IPS-20b (cell line): ENCODE results near the gene EEF2K.
"Not testable (repeated sequence)": the region's sequence is repeated elsewhere in the genome, so short reads cannot be mapped to it uniquely, and the experiment has no call there.

Experiments used
- H3K27ac ChIP-seq: one replicate; pipeline ENCODE4 v1.5.1; 2013; ENCODE audit warnings: low read length
- H3K27me3 ChIP-seq: 2 replicates; pipeline ENCODE4 v1.6.1; 2013; ENCODE audit warnings: mild to moderate bottlenecking, low read length, inconsistent platforms; ENCODE audit not compliant: insufficient read depth
- H3K36me3 ChIP-seq: 2 replicates; pipeline ENCODE4 v1.6.1; 2013; ENCODE audit warnings: low read depth, mild to moderate bottlenecking, inconsistent platforms, low read length, moderate library complexity; ENCODE audit not compliant: insufficient read depth
- H3K4me1 ChIP-seq: 2 replicates; pipeline ENCODE4 v1.6.1; 2013; ENCODE audit warnings: mild to moderate bottlenecking, control low read depth, inconsistent platforms, low read length, moderate library complexity; ENCODE audit not compliant: insufficient read depth
- H3K4me3 ChIP-seq: 2 replicates; pipeline ENCODE4 v1.5.1; 2013; ENCODE audit warnings: mild to moderate bottlenecking, low read length, inconsistent platforms
- H3K9ac ChIP-seq: 2 replicates; pipeline ENCODE4 v1.6.1; 2013; ENCODE audit warnings: low read depth, mild to moderate bottlenecking, inconsistent platforms, low read length, moderate library complexity
- H3K9me3 ChIP-seq: 2 replicates; pipeline ENCODE4 v1.6.1; 2013; ENCODE audit warnings: mild to moderate bottlenecking, low read depth, low read length, inconsistent platforms; ENCODE audit not compliant: insufficient read depth

The EEF2K gene

DNA sequence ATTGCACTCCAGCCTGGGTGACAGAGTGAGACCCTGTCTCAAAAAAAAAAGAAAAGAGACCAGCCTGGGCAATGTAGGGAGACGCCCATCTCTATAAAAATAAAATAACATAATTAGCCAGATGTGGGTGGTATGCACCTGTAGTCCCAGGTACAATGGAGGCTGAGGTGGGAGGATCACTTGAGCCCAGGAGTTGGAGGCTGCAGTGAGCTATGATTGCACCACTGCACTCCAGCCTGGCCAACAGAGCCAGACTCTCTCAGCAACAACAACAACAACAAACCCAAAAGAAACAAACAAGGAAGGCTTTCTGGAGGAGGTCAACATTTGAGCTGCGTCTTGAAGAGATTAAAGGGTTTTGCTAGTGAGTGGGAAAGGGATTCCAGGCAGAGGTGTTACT is 8.3 kb downstream of the EEF2K start:
- H3K4me3 ChIP-seq: no peak overlapping the region
- no peak overlapping the region for H3K27ac ChIP-seq
- no peak overlapping the region for H3K9ac ChIP-seq
- H3K4me1 ChIP-seq: no peaks in the 10 kb centered on the region
- H3K36me3 ChIP-seq: no peaks in the 10 kb centered on the region
- H3K9me3 ChIP-seq: no peaks in the 10 kb centered on the region
- H3K27me3 ChIP-seq: no peaks in the 10 kb centered on the region

DNA sequence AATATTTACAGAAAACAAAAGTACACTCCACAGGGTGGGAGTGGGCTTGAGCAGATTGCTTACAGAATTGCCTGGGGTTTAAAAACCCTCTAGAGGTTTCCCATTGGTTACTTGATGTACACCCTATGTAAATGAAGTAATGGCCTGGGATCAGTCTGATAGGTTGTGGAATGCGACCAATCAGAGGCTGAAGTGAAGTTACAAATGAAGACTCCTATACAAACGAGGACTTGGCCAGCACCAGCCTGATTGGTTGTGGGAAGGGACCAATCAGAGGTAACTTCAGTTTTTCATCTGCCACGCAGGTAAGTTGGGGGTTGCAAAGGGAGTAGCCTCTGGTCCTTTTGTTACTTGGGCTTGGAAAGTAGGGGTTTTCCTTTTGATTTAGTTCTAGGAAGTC is 8.8 kb downstream of the EEF2K start:
- Histone ChIP-seq H3K9me3 (no peaks in the 10 kb centered on the region), H3K9ac (no peak overlapping the region), H3K4me3 (no peak overlapping the region), H3K27ac (no peak overlapping the region), H3K36me3 (no peaks in the 10 kb centered on the region), H3K27me3 (no peaks in the 10 kb centered on the region), H3K4me1 (no peaks in the 10 kb centered on the region)

DNA sequence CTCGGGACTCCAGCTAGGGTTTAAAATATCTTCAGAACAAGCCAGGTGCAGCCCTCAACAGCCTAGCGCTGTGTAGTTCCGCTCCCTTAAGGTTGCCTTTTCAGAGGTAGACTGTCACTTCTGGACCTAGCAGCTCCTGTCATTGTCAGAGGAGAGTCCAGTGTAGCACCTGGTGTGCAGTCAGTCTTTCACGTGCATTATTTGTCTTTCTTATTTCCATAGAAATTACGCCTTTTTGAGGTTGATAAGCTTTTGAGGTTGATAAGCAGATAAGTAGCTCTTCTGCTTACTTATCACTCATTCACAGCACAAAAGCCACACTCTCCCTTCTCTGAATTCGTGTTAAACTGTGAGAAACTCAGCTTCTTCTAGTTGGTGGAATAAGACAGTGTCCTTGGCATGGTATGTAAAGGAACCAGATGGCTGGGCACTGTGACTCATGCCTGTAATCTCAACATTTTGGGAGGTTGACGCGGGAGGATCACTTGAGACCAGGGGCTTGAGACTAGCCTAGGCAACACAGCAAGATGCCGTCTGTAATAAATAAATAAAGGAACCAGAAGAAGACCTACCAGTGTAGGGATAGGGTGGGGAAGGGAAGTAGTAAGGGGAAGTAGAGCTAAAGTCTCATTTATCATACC is 10.2 kb downstream of the EEF2K start:
- H3K9ac ChIP-seq: no peak overlapping the region
- H3K4me1 ChIP-seq: no peaks in the 10 kb centered on the region
- H3K27me3 ChIP-seq: no peaks in the 10 kb centered on the region
- no peak overlapping the region for H3K4me3 ChIP-seq
- H3K27ac ChIP-seq: no peak overlapping the region
- no peaks in the 10 kb centered on the region for H3K36me3 ChIP-seq
- H3K9me3 ChIP-seq: no peaks in the 10 kb centered on the region

DNA sequence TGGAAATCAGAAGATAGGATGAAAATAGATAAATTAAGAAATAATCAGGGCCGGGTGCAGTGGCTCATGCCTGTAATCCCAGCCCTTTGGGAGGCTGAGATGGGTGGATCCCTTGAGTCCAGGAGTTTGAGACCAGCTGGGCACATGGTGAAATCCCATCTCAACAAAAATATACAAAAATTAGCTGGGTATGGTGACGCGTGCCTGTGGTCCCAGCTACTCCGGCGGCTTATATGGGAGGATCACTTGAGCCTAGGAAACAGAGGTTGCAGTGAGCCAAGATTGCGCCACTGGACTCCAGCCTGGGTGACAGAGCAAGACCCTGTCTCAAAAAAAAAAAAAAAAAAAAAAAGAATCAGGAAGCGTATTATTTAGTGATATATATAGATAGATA is 10.8 kb downstream of the EEF2K start:
- H3K27ac ChIP-seq, H3K9me3 ChIP-seq, H3K4me1 ChIP-seq, H3K4me3 ChIP-seq, H3K9ac ChIP-seq, H3K27me3 ChIP-seq, H3K36me3 ChIP-seq: not testable (repeated sequence)

DNA sequence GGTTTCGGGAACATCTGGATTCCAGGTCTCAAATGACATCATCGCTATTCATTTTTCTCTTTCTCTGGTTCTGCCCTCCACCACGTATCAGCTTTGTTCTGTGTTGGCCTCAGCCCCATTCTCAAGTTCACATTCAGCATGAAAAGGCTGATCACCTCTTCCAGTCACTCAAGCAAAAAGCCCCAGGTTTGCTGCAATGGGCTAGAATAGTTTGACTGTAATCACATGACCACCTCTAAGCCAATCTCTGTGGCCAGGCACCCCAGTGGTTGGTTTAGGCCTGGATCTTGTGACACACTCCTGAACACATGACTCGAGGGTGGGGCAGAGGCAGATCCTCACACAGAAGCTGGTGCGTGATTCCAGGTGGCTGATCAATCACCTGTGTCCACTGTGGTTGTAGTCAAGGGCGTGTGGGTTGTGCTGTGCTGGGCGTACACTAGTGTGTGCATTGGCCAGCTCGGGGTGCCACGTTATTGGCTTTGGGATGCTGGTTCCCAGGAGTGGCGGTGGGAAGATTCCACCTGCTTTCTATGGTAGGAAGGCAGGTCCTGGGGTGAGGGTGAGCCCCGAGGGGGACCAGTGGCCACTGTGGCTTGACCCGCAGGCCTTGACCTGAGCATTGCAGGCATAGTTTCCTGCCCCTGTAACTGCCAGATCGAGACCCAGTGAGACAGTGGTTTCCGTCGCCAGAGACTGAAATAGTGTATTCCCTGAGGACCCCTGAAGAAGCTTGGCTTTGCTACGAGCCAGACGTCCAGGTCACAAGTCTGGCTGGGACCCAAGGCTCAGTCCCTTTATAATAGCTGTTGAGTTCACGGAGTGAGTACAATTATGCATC is 12.0 kb downstream of the EEF2K start:
- H3K27me3 ChIP-seq: no peaks in the 10 kb centered on the region
- H3K36me3 ChIP-seq: no peaks in the 10 kb centered on the region
- H3K4me1 ChIP-seq: no peaks in the 10 kb centered on the region
- no peak overlapping the region for H3K4me3 ChIP-seq
- no peak overlapping the region for H3K9ac ChIP-seq
- H3K27ac ChIP-seq: no peak overlapping the region
- H3K9me3 ChIP-seq: no peaks in the 10 kb centered on the region

DNA sequence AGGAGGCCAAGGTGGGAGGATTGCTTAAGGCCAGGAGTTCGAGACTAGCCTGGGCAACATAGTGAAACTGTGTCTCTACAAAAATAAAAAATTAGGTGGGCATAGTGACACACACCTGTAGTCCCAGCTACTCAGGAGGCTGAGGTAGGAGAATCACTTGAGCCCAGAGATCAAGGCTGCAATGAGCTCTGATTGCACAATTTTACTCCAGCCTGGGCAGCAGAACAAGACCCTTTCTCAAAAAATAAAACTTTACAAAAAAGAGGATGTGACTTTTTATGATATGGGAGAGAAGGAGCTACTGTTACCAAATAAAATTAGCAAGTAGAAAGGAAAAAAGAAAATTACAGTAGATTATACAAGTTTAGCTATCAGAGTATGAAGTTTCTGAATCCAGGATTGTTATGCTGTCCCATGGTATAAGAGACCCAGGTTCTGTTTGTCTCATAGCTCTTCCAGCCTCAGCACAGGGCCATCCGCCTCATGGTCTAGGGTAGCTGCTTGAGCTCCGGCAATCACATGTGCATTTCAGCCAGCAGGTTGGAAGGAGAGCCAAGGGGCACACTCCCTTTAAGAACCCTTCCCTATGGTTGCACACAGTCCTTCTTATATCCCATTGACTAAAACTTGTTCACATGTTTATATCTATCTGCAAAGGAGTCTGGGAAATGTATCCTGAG is 13.5 kb downstream of the EEF2K start:
- H3K27me3 ChIP-seq: no peaks in the 10 kb centered on the region
- no peaks in the 10 kb centered on the region for H3K4me1 ChIP-seq
- H3K36me3 ChIP-seq: no peaks in the 10 kb centered on the region
- H3K4me3 ChIP-seq: no peak overlapping the region
- H3K9ac ChIP-seq: no peak overlapping the region
- H3K9me3 ChIP-seq: no peaks in the 10 kb centered on the region
- H3K27ac ChIP-seq: no peak overlapping the region

DNA sequence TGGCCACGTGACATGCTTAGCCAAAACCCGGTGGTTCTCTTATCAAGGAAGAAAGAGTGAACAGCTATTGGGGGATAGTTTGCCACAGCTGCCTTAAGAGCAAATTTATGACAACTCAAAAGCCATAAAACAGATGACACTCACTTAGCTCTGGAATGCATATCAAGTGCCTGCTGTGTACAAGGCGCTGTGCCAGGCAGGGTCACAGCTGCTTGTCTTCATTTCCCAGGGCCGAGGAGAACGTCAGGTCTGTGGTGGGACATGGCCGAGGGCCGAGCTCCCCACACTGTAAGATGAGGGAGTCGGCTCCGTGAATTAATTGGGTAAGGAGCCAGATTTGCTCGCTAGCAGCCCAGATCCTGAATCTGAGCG is 14.0 kb downstream of the EEF2K start:
- no peaks in the 10 kb centered on the region for H3K9me3 ChIP-seq
- H3K36me3 ChIP-seq: no peaks in the 10 kb centered on the region
- H3K9ac ChIP-seq: no peak overlapping the region
- H3K4me1 ChIP-seq: no peaks in the 10 kb centered on the region
- no peaks in the 10 kb centered on the region for H3K27me3 ChIP-seq
- H3K27ac ChIP-seq: no peak overlapping the region
- H3K4me3 ChIP-seq: no peak overlapping the region

DNA sequence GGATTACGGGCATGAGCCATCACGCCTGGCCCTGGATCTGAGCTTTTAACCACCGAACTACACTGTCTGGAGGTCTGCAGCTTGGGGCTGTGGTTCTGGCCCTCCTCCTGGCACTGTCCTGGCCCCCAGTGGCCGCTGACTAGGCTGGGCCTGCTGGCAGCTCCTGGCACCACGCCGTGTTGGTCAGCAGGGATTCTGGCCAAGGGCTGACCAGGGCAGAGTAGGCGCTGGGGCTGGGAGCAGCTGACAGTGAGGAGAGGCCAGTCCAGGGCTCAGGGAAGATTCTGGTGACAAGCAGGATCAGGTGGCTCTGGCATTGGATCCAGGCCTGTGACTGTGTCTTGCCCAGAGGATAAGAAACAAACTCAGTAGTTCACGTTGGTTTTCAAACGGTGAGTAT is 14.6 kb downstream of the EEF2K start:
- no peak overlapping the region for H3K9ac ChIP-seq
- H3K36me3 ChIP-seq: no peaks in the 10 kb centered on the region
- H3K4me3 ChIP-seq: no peak overlapping the region
- H3K9me3 ChIP-seq: no peaks in the 10 kb centered on the region
- H3K27ac ChIP-seq: no peak overlapping the region
- peaks cover 3% of the 10 kb centered on the region; the same call in 1 of the 2 replicates for H3K4me1 ChIP-seq
- no peaks in the 10 kb centered on the region for H3K27me3 ChIP-seq

DNA sequence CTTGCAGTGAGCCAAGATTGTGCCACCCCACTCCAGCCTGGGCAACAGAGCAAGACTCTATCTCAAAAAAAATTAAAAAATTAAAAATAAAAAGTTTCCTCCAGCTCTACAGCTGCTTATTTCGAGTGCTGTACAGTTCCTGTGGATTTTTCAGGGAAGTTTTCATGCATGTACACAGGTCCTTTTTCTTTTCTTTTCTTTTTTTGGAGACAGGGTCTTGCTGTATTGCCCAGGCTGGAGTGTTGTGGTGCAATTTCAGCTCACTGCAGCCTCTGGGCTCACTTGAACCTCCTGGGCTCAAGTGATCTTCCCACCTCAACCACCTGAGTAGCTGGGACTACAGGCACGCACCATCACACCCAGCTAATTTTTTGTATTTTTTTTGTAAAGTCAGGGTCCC is 15.9 kb downstream of the EEF2K start:
- H3K4me3 ChIP-seq: no peak overlapping the region
- H3K27me3 ChIP-seq: no peaks in the 10 kb centered on the region
- H3K36me3 ChIP-seq: 0 out of 2 replicates have a peak, but pooled peaks cover 3% of the 10 kb centered on the region
- no peaks in the 10 kb centered on the region for H3K9me3 ChIP-seq
- H3K9ac ChIP-seq: no peak overlapping the region
- H3K27ac ChIP-seq: no peak overlapping the region
- H3K4me1 ChIP-seq: peaks cover 6% of the 10 kb centered on the region; the same call in 1 of the 2 replicates

DNA sequence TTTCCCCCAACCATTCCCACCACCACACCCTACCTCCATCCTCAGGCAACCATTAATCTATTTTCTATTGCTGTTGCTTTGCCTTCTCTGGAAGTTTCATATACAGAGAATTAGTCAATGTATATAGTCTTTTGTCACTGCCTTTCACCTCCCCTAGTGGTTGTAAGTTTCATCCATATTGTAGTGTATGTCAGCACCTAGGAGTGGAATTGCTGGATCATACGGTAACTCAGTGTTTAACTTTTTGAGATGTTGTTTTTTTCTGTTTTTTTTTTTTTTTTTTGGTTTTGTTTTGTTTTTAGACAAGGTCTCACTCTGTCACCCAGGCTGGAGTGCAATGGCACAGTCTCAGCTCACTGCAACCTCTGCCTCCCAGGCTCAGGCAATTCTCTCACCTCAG is 16.9 kb downstream of the EEF2K start:
- Histone ChIP-seq H3K27ac (no peak overlapping the region), H3K4me1 (peaks cover 6% of the 10 kb centered on the region; the same call in 1 of the 2 replicates), H3K27me3 (no peaks in the 10 kb centered on the region), H3K36me3 (0 out of 2 replicates have a peak, but pooled peaks cover 3% of the 10 kb centered on the region), H3K9me3 (no peaks in the 10 kb centered on the region), H3K4me3 (no peak overlapping the region), H3K9ac (no peak overlapping the region)

DNA sequence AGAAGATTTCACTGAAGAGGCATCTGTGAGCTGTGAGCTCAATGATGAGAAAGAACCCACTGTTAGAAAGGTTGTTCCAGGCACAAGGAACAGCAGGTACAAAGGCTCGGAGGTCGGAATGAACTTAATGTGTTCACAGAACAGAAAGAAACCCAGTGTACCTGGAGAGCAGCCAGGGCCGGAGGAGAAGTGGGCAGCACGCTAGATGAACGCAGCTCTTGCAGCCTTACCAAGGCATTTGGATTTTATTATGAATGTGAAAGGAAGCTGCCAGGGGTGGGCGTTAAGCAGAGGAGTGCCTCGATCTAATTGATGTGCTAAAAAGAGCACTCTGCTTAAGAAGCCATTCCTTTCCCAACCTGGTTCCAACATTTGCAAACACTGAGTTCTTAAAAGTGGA is 19.0 kb downstream of the EEF2K start:
- Histone ChIP-seq H3K9ac (peak overlapping the region; percentile 32; the same call in 1 of the 2 replicates), H3K36me3 (peaks cover 10% of the 10 kb centered on the region), H3K27me3 (no peaks in the 10 kb centered on the region), H3K27ac (no peak overlapping the region), H3K4me3 (peak overlapping the region; percentile 28; the same call in 1 of the 2 replicates), H3K4me1 (peaks cover 6% of the 10 kb centered on the region; the same call in 1 of the 2 replicates), H3K9me3 (no peaks in the 10 kb centered on the region)
